ENCODE results near the gene PACS2. TPM values are rescaled to one million over a fixed set of nuclear protein-coding genes. Genes with fewer than 3 reads are reported as not detected.

PACS2 gene
- total and polyA plus RNA-seq, 2 donors (not counting 1 experiment from before 2014, with no cell fraction given), result 65.6 to 70.7 TPM

- H2AFZ ChIP-seq (ENCODE audit: insufficient read depth, low read depth, low read length, poor library complexity, severe bottlenecking), result no peak overlapping the region
Measured at GRCh38 chr14:105368426-105368825, 53.9 kb downstream of the PACS2 start.

DNA sequence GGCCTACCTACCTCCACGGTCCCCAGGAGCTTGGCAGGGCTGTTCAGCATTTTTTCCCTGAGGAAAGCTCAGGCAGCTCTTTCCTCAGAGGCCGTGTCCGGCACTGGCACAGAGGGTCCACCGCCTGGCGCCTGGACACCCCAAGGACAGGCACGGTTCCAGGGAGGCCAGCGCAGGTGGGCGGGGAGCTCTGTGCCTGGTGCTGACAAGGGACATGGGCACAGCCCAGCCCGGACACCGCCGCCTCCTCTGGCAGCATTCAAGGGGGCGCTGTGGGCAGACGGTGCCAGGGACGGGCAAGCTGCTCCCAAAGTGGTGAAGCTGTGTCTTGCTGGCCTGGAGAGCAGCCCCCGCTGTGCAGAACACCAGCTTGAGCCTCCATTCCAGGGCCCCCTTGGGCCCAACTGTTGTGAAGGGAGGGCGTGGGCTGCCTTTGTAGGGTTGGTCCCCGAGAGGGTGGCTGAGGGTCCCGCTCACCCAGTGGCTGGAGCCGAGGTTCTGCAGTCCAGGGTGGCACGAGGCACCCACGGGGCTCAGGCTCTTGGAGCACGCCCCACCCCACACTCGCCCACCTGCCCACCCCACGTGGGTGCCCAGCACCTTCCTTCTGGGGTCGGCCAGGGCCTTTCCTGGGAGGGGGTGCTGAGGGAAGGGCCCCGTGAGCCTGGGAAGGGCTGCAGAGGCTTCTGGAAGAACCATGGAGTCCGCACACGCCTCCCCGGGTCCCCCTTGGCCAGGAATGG is 54.5 kb downstream of the PACS2 start:
- H2AFZ ChIP-seq (ENCODE audit: insufficient read depth, low read depth, low read length, poor library complexity, severe bottlenecking), result no peak overlapping the region
- peaks cover 0 to 4% of the 10 kb centered on the region in 2 experiments for H3K36me3 ChIP-seq (replicated peaks in 1 of 2; ENCODE audit: control extremely low read depth in 1 of 2, control insufficient read depth in 1 of 2, extremely low read depth in 1 of 2, insufficient read depth in 2 of 2, low read length in 1 of 2)
- no peak overlapping the region for H3K27ac ChIP-seq (ENCODE audit: low read length in 2 of 2)
- no peak for TF ChIP-seq EZH2 (IDR thresholded peaks at IDR 0.05; ENCODE audit: borderline replicate concordance, insufficient read depth, low read depth, low read length, poor library complexity, severe bottlenecking)
- no peak for TF ChIP-seq CTCF (IDR thresholded peaks at IDR 0.05)
- ChIA-PET POLR2A (no interaction called here), CTCF (interaction anchor here (0.9 kb wide), 1 partner anchor 121 kb away, joined by 3 read pairs; no protein-coding TSS in a partner anchor)
- DNase-seq (no peak), ATAC-seq (ENCODE audit: low read depth) (no peak)
- no peak overlapping the region for H3K9ac ChIP-seq (ENCODE audit: low read length)
- no peak overlapping the region for H3K4me2 ChIP-seq (replicated peaks; ENCODE audit: low read depth, low read length, poor library complexity, severe bottlenecking)
- intact Hi-C loops (cut with micrococcal nuclease), result no loop called here
- H3K4me3 ChIP-seq (ENCODE audit: control extremely low read depth in 1 of 5, extremely low read depth in 1 of 5, insufficient read depth in 1 of 5, low read depth in 2 of 5, low read length in 4 of 5), result no peak overlapping the region
- Mint-ChIP-seq H3K27me3 (no peaks in the 10 kb centered on the region), H3K4me3 (no peak overlapping the region), H3K27ac (no peak overlapping the region), H3K4me1 (peaks cover 4% of the 10 kb centered on the region), H3K9me3 (ENCODE audit: insufficient read depth) (no peaks in the 10 kb centered on the region)
- H3K4me1 ChIP-seq (ENCODE audit: control insufficient read depth in 2 of 2, insufficient read depth in 2 of 2, low read length in 2 of 2), result peaks cover 7 to 14% of the 10 kb centered on the region in 2 donors
- H3K27me3 ChIP-seq (replicated peaks in 1 of 4; ENCODE audit: control extremely low read depth in 1 of 4, control insufficient read depth in 3 of 4, insufficient read depth in 4 of 4, low read length in 3 of 4), result no peaks in the 10 kb centered on the region
- H3K9me3 ChIP-seq (ENCODE audit: control extremely low read depth in 1 of 3, control insufficient read depth in 2 of 3, insufficient read depth in 1 of 3, low read length in 2 of 3), result peaks cover 0 to 3% (median 0%) of the 10 kb centered on the region in 3 donors
- 96% methylated on average over 25 of the region's 29 CpGs for WGBS (ENCODE audit: insufficient coverage)
- H4K20me1 ChIP-seq (ENCODE audit: control insufficient read depth, insufficient read depth, low read length, poor library complexity, severe bottlenecking), result peaks cover 4% of the 10 kb centered on the region
- H3K79me2 ChIP-seq (ENCODE audit: control insufficient read depth, insufficient read depth, low read length), result no peaks in the 10 kb centered on the region

More at GRCh38 chr14:105368426-105368825, 53.9 kb downstream of the PACS2 start:
- Histone ChIP-seq H3K27ac (ENCODE audit: low read length in 2 of 2) (no peak overlapping the region), H3K9ac (ENCODE audit: low read length) (no peak overlapping the region), H3K79me2 (ENCODE audit: control insufficient read depth, insufficient read depth, low read length) (no peaks in the 10 kb centered on the region), H3K4me2 (replicated peaks; ENCODE audit: low read depth, low read length, poor library complexity, severe bottlenecking) (no peak overlapping the region), H3K36me3 (replicated peaks in 1 of 2; ENCODE audit: control extremely low read depth in 1 of 2, control insufficient read depth in 1 of 2, extremely low read depth in 1 of 2, insufficient read depth in 2 of 2, low read length in 1 of 2) (peaks cover 0 to 4% of the 10 kb centered on the region in 2 experiments), H3K4me3 (ENCODE audit: control extremely low read depth in 1 of 5, extremely low read depth in 1 of 5, insufficient read depth in 1 of 5, low read depth in 2 of 5, low read length in 4 of 5) (no peak overlapping the region), H3K27me3 (replicated peaks in 1 of 4; ENCODE audit: control extremely low read depth in 1 of 4, control insufficient read depth in 3 of 4, insufficient read depth in 4 of 4, low read length in 3 of 4) (no peaks in the 10 kb centered on the region), H3K4me1 (ENCODE audit: control insufficient read depth in 2 of 2, insufficient read depth in 2 of 2, low read length in 2 of 2) (peaks cover 7 to 14% of the 10 kb centered on the region in 2 donors), H4K20me1 (ENCODE audit: control insufficient read depth, insufficient read depth, low read length, poor library complexity, severe bottlenecking) (peaks cover 4% of the 10 kb centered on the region), H3K9me3 (ENCODE audit: control extremely low read depth in 1 of 3, control insufficient read depth in 2 of 3, insufficient read depth in 1 of 3, low read length in 2 of 3) (peaks cover 0 to 3% (median 0%) of the 10 kb centered on the region in 3 donors)
- Mint-ChIP-seq H3K9me3 (ENCODE audit: insufficient read depth) (no peaks in the 10 kb centered on the region), H3K4me3 (no peak overlapping the region), H3K27ac (no peak overlapping the region), H3K4me1 (peaks cover 11% of the 10 kb centered on the region), H3K27me3 (no peaks in the 10 kb centered on the region)
- WGBS (ENCODE audit: insufficient coverage), result 97% methylated on average over 20 of the region's 20 CpGs
- TF ChIP-seq EZH2 (IDR thresholded peaks at IDR 0.05; ENCODE audit: borderline replicate concordance, insufficient read depth, low read depth, low read length, poor library complexity, severe bottlenecking), result no peak
- no peak for DNase-seq
- intact Hi-C loops (cut with micrococcal nuclease), result no loop called here
- ChIA-PET POLR2A (no interaction called here), CTCF (interaction anchor here (0.9 kb wide), 1 partner anchor 121 kb away, joined by 3 read pairs; no protein-coding TSS in a partner anchor)
- ATAC-seq (ENCODE audit: low read depth), result no peak
